A549 (cell line): ENCODE measurements around the gene MCAM.

Source experiments
- EP300 ChIP-seq, 2 experiments: fragments of >200 bp; sonication (Bioruptor Twin); formaldehyde crosslinking; IDR thresholded peaks; 2 replicates in 1 of 2; 3 replicates in 1 of 2; pipeline ENCODE4 v1.6.1; 2016 to 2017
- FOXS1 ChIP-seq: fragments of 250-450 bp; sonication (Bioruptor Pico); IDR thresholded peaks from 2 replicates; pipeline ENCODE4 v1.5.0; 2020; ENCODE audit warnings: mild to moderate bottlenecking, moderate library complexity
- HDAC2 ChIP-seq: fragments of 200-600 bp; sonication (generic); IDR thresholded peaks from 2 replicates; pipeline ENCODE4 v1.6.1; 2016
- HOXA7 ChIP-seq: fragments of 250-450 bp; sonication (Bioruptor Pico); IDR thresholded peaks from 2 replicates; pipeline ENCODE4 v1.5.0; 2020; ENCODE audit warnings: mild to moderate bottlenecking, moderate library complexity
- POLR2A ChIP-seq: IDR thresholded peaks from 2 replicates; pipeline ENCODE4 v1.6.1; 2012; ENCODE audit warnings: mild to moderate bottlenecking, low read length
- RARB ChIP-seq: fragments of 250-450 bp; sonication (Bioruptor Pico); IDR thresholded peaks from 2 replicates; pipeline ENCODE4 v1.8.0; 2021; ENCODE audit warnings: mild to moderate bottlenecking, moderate library complexity
- RCOR1 ChIP-seq: fragments of 150-350 bp; IDR thresholded peaks from 2 replicates; pipeline ENCODE4 v1.6.1; 2014; ENCODE audit warnings: antibody characterized with exemption, low read length, low read depth
- ZFP36 ChIP-seq: fragments of 450-650 bp; IDR thresholded peaks from 2 replicates; pipeline ENCODE4 v1.6.1; 2014; ENCODE audit warnings: borderline replicate concordance; ENCODE audit not compliant: partially characterized antibody
- ZNF302 ChIP-seq: fragments of 250-450 bp; sonication (Bioruptor Pico); IDR thresholded peaks from 2 replicates; pipeline ENCODE4 v1.9.0; 2021; ENCODE audit warnings: inconsistent platforms, mild to moderate bottlenecking, moderate library complexity
- TF ChIP-seq, protein P1 (sequence below): fragments of >200 bp; sonication (Bioruptor Twin); formaldehyde crosslinking; IDR thresholded peaks from 3 replicates; pipeline ENCODE4 v1.5.1; 2016
- TF ChIP-seq, protein P2 (sequence below): IDR thresholded peaks from 2 replicates; pipeline ENCODE4 v1.6.1; 2012
- TF ChIP-seq, protein P3 (sequence below): fragments of 200-600 bp; sonication (generic); IDR thresholded peaks from 2 replicates; pipeline ENCODE4 v1.6.1; 2016; ENCODE audit warnings: antibody characterized with exemption, mild to moderate bottlenecking, moderate library complexity
- TF ChIP-seq, protein P4 (sequence below): fragments of 150-350 bp; IDR thresholded peaks from 2 replicates; pipeline ENCODE4 v1.6.1; 2014; ENCODE audit warnings: low read depth, mild to moderate bottlenecking, low read length
- TF ChIP-seq, protein P5 (sequence below): IDR thresholded peaks from 2 replicates; pipeline ENCODE4 v1.6.1; 2012

DNA sequence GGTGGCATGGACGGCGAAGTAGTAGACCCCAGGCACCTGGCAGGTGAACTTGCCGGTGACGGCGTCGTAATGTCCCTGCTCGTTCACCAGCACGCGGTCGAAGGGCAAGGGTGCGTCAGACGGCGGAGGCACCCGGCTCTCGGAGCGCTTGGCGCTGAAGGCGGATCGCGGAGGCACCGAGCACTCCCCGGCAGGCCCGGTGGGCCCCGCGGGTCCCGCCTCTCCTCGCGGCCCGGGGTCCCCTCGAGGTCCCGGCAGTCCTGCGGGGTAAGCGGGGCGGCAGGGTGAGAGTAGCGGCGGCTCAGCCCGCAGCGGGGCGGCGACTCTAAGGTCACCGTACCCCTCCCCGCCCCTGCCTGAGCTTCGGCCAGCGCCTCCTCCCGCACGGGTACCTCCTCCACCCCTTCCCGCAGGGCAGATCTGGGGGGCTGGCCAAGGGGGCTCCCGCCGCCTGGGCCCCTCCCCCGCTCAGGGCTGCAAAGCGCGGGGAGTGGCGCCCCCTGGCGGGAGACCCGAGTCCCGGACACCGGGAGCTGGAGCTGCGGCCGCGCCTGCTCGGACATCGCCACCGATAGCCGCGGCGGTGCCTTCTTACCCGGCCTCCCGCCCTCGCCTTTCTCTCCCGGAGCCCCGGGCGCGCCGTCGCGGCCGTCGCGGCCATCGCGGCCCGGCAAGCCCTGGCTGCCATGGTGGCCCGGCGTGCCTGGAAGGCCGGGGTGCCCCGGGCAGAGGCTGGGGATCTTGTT is 22.8 kb upstream of the MCAM start:
- TF ChIP-seq, protein P1, sequence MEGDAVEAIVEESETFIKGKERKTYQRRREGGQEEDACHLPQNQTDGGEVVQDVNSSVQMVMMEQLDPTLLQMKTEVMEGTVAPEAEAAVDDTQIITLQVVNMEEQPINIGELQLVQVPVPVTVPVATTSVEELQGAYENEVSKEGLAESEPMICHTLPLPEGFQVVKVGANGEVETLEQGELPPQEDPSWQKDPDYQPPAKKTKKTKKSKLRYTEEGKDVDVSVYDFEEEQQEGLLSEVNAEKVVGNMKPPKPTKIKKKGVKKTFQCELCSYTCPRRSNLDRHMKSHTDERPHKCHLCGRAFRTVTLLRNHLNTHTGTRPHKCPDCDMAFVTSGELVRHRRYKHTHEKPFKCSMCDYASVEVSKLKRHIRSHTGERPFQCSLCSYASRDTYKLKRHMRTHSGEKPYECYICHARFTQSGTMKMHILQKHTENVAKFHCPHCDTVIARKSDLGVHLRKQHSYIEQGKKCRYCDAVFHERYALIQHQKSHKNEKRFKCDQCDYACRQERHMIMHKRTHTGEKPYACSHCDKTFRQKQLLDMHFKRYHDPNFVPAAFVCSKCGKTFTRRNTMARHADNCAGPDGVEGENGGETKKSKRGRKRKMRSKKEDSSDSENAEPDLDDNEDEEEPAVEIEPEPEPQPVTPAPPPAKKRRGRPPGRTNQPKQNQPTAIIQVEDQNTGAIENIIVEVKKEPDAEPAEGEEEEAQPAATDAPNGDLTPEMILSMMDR = peak; percentile 81
- TF ChIP-seq RARB (CRISPR knock-in tag) = no peak
- TF ChIP-seq, protein P2, sequence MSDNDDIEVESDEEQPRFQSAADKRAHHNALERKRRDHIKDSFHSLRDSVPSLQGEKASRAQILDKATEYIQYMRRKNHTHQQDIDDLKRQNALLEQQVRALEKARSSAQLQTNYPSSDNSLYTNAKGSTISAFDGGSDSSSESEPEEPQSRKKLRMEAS = peak; percentile 15
- TF ChIP-seq, protein P3, sequence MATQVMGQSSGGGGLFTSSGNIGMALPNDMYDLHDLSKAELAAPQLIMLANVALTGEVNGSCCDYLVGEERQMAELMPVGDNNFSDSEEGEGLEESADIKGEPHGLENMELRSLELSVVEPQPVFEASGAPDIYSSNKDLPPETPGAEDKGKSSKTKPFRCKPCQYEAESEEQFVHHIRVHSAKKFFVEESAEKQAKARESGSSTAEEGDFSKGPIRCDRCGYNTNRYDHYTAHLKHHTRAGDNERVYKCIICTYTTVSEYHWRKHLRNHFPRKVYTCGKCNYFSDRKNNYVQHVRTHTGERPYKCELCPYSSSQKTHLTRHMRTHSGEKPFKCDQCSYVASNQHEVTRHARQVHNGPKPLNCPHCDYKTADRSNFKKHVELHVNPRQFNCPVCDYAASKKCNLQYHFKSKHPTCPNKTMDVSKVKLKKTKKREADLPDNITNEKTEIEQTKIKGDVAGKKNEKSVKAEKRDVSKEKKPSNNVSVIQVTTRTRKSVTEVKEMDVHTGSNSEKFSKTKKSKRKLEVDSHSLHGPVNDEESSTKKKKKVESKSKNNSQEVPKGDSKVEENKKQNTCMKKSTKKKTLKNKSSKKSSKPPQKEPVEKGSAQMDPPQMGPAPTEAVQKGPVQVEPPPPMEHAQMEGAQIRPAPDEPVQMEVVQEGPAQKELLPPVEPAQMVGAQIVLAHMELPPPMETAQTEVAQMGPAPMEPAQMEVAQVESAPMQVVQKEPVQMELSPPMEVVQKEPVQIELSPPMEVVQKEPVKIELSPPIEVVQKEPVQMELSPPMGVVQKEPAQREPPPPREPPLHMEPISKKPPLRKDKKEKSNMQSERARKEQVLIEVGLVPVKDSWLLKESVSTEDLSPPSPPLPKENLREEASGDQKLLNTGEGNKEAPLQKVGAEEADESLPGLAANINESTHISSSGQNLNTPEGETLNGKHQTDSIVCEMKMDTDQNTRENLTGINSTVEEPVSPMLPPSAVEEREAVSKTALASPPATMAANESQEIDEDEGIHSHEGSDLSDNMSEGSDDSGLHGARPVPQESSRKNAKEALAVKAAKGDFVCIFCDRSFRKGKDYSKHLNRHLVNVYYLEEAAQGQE = no peak
- TF ChIP-seq RCOR1 = no peak
- TF ChIP-seq POLR2A = no peak
- no peak for TF ChIP-seq HDAC2
- TF ChIP-seq, protein P4, sequence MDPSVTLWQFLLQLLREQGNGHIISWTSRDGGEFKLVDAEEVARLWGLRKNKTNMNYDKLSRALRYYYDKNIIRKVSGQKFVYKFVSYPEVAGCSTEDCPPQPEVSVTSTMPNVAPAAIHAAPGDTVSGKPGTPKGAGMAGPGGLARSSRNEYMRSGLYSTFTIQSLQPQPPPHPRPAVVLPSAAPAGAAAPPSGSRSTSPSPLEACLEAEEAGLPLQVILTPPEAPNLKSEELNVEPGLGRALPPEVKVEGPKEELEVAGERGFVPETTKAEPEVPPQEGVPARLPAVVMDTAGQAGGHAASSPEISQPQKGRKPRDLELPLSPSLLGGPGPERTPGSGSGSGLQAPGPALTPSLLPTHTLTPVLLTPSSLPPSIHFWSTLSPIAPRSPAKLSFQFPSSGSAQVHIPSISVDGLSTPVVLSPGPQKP = no peak
- no peak for TF ChIP-seq ZNF302 (CRISPR knock-in tag)
- TF ChIP-seq FOXS1 (CRISPR knock-in tag) = no peak
- TF ChIP-seq ZFP36 = no peak
- TF ChIP-seq HOXA7 (CRISPR knock-in tag) = no peak
- TF ChIP-seq EP300 (IDR thresholded peaks at IDR 0.05) = no peak
- TF ChIP-seq, protein P5, sequence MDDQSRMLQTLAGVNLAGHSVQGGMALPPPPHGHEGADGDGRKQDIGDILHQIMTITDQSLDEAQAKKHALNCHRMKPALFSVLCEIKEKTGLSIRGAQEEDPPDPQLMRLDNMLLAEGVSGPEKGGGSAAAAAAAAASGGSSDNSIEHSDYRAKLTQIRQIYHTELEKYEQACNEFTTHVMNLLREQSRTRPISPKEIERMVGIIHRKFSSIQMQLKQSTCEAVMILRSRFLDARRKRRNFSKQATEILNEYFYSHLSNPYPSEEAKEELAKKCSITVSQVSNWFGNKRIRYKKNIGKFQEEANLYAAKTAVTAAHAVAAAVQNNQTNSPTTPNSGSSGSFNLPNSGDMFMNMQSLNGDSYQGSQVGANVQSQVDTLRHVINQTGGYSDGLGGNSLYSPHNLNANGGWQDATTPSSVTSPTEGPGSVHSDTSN = no peak
